GM18519 (cell line): ENCODE measurements around the gene ARV1.
"Not testable (repeated sequence)": the region's sequence is repeated elsewhere in the genome, so short reads cannot be mapped to it uniquely, and the experiment has no call there.

Experiments
- ATAC-seq: cut with Tn5 transposase; IDR thresholded peaks from one replicate; pipeline ENCODE4 v1.9.1; 2021; ENCODE audit warnings: mild to moderate bottlenecking, moderate library complexity; ENCODE audit not compliant: unreplicated experiment, low FRiP score

Gene ARV1

DNA sequence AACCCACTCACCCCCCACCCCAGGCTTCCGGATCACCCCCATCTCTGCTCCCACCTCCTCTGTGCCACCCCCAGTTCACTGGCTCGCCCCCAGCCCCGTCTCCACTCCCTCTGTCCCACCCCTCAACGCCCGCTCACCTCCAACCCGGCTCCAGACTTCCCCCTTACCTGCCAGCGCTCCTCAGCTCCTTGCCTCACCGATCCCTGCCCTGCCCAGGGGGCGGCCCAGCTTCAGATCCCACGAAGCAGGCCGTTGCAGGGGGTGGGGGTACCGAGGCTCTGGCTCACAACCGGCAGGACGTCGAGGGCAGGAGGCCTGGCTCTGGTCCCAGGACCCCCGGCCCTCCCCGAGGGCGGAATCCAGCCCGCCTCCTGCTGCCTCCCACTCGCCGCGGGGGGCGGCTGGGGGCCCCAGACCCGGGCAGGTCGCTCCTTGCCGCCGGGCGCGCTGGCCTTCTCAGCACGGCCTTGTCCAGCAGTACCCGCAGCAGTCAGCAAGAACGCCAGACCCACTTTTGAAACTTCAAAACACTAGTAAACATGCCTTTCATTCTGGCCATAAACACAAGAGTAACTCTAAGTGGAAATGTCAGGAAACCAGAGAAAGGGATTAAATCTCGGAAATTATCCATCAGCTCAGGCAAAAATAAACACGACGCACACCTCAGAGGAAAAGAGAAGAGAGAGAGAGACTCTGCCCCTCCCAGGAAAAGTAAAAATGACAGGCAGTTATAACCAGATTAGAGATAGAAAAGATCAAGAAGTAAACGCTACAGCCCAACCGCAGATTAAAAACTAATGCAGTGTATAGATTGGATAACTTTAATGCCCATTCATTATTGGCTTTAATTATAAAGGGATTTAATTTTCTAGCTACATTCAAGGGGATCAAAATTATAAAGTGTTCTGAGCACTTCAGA, 62.2 kb downstream of the ARV1 start:
- no peak for ATAC-seq

GRCh38 chr1:231041719-231042261, 62.9 kb downstream of the ARV1 start:
- ATAC-seq, result no peak

DNA sequence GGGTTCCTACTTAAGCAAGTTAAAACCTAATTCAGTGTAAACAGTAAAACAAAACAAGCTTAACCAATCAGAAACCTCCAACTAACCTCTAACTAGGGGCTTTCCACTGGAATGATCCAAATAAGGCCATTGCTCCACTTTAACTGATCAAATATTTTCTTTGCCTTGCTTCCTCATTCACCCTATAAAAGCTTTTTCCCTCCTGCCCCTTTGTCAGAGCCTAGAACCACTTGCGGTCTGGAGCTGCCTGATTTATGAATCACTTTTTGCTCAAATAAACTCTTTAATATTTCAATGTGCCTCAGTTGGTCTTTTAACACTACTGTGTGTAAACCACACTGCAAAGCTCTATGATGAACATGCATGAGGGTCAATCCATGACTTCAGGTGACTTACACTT, 65.7 kb downstream of the ARV1 start:
- no peak for ATAC-seq

GRCh38 chr1:231045286-231045685, 66.4 kb downstream of the ARV1 start:
- no peak for ATAC-seq

DNA sequence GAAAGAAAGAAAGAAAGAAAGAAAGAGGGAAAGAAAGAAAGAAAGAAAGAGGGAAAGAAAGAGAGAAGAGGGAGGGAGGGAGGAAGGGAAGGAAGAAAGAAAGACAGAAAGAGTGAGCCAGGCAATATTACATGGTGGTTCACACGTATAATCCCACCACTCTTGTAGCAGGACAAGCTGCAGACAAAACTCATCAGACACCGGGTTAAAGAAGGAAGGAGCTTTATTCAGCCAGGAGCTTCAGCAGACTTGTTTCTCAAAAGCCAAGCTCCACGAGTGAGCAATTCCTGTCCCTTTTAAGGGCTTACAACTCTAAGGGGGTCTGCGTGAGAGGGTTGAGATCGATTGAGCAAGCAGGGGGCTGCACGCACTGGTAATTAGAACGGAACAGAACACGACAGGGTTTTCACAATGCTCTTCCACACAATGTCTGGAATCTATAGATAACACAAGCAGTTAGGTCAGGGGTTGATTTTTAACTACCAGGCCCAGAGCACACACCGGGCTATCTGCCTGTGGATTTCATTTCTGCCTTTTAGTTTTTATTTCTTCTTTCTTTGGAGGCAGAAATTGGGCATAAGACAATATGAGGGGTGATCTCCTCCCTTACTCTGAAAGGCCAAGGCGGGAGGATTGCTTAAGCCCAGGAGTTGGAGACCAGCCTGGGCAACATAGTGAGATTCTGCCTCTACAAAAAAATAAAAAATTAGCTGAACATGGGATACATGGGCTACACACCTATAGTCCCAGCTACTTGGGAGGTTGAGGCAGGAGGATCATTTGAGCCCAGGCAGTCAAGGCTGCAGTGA, 67.2 kb downstream of the ARV1 start:
- not testable (repeated sequence) for ATAC-seq

- ATAC-seq, result no peak
These were observed 68.0 kb downstream of the ARV1 start for GRCh38 chr1:231046730-231047395.

GRCh38 chr1:231047529-231047928, 68.6 kb downstream of the ARV1 start:
- ATAC-seq, result not testable (repeated sequence)

- ATAC-seq, result not testable (repeated sequence)
These were observed 69.5 kb downstream of the ARV1 start for GRCh38 chr1:231048419-231048818.

DNA sequence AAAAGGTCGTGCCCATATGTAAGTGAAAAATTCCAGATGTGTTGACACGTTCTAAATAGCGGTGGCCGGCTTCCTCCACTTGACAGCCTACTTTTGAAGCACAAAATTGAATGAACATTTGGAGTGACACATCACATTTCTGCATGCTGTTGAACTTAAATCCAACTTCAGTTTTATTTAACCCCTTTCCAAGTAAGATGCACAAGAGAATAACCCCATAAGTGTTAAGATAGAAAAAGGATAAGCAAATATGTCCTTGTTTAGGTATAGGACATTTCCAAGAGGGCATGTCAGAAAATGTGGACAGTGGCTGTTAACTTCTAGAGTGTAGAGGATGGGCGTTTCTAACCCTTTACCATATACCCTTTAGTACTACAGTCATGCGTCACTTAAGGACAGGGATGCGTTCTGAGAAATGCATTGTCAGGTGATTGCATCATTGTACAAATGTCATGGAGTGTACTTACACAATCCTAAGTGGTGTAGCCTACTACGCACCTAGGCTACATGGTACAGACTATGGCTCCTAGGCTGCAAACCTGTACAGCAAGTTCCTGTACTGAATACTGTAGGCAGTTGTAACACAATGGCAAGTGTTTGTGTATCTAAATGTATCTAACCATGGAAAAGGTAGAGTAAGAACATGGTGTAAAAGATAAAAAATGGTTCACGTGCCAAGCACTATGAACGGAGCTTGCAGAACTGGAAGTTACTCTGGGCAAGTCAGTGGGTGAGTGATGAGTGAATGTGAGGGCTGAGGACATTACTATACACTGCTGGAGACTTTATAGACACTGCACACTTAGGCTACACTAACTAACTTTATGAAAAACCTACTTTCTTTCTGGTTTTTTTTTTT, 70.5 kb downstream of the ARV1 start:
- no peak for ATAC-seq
